GM10248 (cell line): ENCODE results near the gene RTN4IP1.

Source experiments
- CTCF ChIA-PET: fragments of 300-600 bp; sonication (Branson Sonifier 250); formaldehyde crosslinking; extraction: SDS; loops from one replicate; lab custom pipeline; 2021; ENCODE audit warnings: antibody characterized with exemption; lab: Yijun Ruan, JAX
- POLR2A ChIA-PET: fragments of 350-650 bp; sonication (Branson Sonifier 250); formaldehyde crosslinking; extraction: SDS; loops from one replicate; lab custom pipeline; 2020; ENCODE audit warnings: antibody characterized with exemption; lab: Yijun Ruan, JAX
- DNase-seq: peaks from one replicate; pipeline ENCODE4 v3.0.0; 2012; ENCODE audit errors: extremely low spot score
- CTCF ChIP-seq: IDR thresholded peaks from 2 replicates; pipeline ENCODE4 v1.5.1; 2012; ENCODE audit warnings: mild to moderate bottlenecking, low read depth; ENCODE audit errors: extremely low read depth, missing control alignments, control extremely low read depth

Gene RTN4IP1

GRCh38 chr6:106546691-106547414 lies 82.4 kb downstream of the RTN4IP1 start:
- no peak for TF ChIP-seq CTCF
- CTCF ChIA-PET, result interaction anchor here (1.2 to 1.7 kb wide), 2 partner anchors 20 to 185 kb away, joined by 3 to 7 read pairs; no protein-coding TSS in a partner anchor
- POLR2A ChIA-PET, result no interaction called here
- no peak for DNase-seq

- ChIA-PET POLR2A (no interaction called here), CTCF (interaction anchor here (1.2 to 1.3 kb wide), 2 partner anchors 20 to 186 kb away, joined by 3 to 6 read pairs; no protein-coding TSS in a partner anchor)
- DNase-seq, result no peak
- TF ChIP-seq CTCF, result no peak
Measured at GRCh38 chr6:106546261-106546690, 83.0 kb downstream of the RTN4IP1 start.

- CTCF ChIA-PET, result interaction anchor here (1.7 to 1.9 kb wide), 3 partner anchors 12 to 25 kb away, joined by 5 to 14 read pairs (median 5); no protein-coding TSS in a partner anchor
- no peak for DNase-seq
- TF ChIP-seq CTCF, result no peak
- POLR2A ChIA-PET, result no interaction called here
Measured at GRCh38 chr6:106540907-106541306, 88.4 kb downstream of the RTN4IP1 start.

- DNase-seq, result no peak
- ChIA-PET CTCF (interaction anchor here (0.9 to 1.9 kb wide), 6 partner anchors 8 to 94 kb away, joined by 3 to 14 read pairs (median 4); no protein-coding TSS in a partner anchor), POLR2A (interaction anchor here (0.8 kb wide), 1 partner anchor 411 kb away, joined by 3 read pairs; no protein-coding TSS in a partner anchor)
- no peak for TF ChIP-seq CTCF
Measured at GRCh38 chr6:106540432-106540831, 88.9 kb downstream of the RTN4IP1 start.

GRCh38 chr6:106539936-106540335 lies 89.4 kb downstream of the RTN4IP1 start:
- POLR2A ChIA-PET, result interaction anchor here (0.8 kb wide), 2 partner anchors 22 to 411 kb away, joined by 3 read pairs; no protein-coding TSS in a partner anchor
- no peak for TF ChIP-seq CTCF
- DNase-seq, result no peak
- CTCF ChIA-PET, result interaction anchor here (0.9 to 1.9 kb wide), 8 partner anchors 8 to 93 kb away, joined by 3 to 14 read pairs (median 4); no protein-coding TSS in a partner anchor

- CTCF ChIA-PET, result interaction anchor here (1.4 to 1.9 kb wide), 4 partner anchors 24 to 93 kb away, joined by 4 to 5 read pairs (median 4); no protein-coding TSS in a partner anchor
Measured at GRCh38 chr6:106538145-106538544, 91.2 kb downstream of the RTN4IP1 start.

More at GRCh38 chr6:106538145-106538544, 91.2 kb downstream of the RTN4IP1 start:
- no peak for TF ChIP-seq CTCF
- POLR2A ChIA-PET, result interaction anchor here (1.0 kb wide), 1 partner anchor 27 kb away, joined by 6 read pairs; no protein-coding TSS in a partner anchor
- DNase-seq, result no peak
